ENCODE measurements around the gene EDN2.

DNA sequence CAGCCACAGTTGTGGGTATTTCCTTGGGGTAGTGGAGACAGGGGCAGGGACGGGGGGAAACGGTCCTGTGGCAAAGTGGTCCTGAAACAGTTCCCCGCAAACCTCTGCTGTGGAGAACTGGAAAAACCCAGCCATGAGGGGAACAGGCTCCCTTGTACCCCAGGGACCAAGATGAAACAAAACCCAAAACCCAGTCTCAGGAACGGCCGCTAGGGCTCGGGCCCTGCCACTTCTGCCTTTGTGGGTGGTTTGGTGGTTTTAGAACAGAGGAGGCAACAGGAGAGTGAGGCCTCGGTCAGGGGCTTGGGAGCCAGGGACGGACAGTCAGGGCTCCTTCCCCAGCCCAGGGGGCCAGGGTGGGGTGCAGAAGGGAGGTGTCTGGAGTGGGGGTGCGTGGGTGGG lies 24.8 kb upstream of the EDN2 start:
- no peak for TF ChIP-seq EZH2phosphoT487 (IDR thresholded peaks at IDR 0.05; ENCODE audit: insufficient read depth, low read depth)
- TF ChIP-seq EZH2 (IDR thresholded peaks at IDR 0.05; ENCODE audit: insufficient read depth, poor library complexity, severe bottlenecking), result no peak
